Activated CD4-positive, alpha-beta T cell treated with anti-CD3 and anti-CD28 coated beads for 36 hours (primary cell): ENCODE results near the gene RPTOR. TPM values are rescaled to one million over a fixed set of nuclear protein-coding genes. Genes with fewer than 3 reads are reported as not detected.
A peak's percentile ranks its signal among the peaks of the same experiment; 100 is the strongest.

Experiments
- ATAC-seq: fragments of 200-7000 bp; cut with Tn5 transposase; one replicate; pipeline ENCODE4 v1.10.0; 2021; ENCODE audit warnings: mild to moderate bottlenecking, moderate library complexity
- CTCF ChIA-PET: fragments of 350-600 bp; sonication (Branson Sonifier 250); formaldehyde crosslinking; loops from one replicate; lab custom pipeline; 2021; ENCODE audit warnings: antibody characterized with exemption; lab: Charles Lee
- POLR2A ChIA-PET: fragments of 350-600 bp; sonication (Branson Sonifier 250); formaldehyde crosslinking; loops from one replicate; lab custom pipeline; 2021; ENCODE audit warnings: antibody characterized with exemption, inconsistent platforms; lab: Charles Lee
- DNase-seq: peaks from one replicate; pipeline ENCODE4 v3.0.0-alpha.2; 2020
- H3K27ac Mint-ChIP-seq: one replicate; pipeline ENCODE4 v1.8.0; 2021; ENCODE audit warnings: mixed read lengths
- H3K27me3 Mint-ChIP-seq: one replicate; pipeline ENCODE4 v1.8.0; 2021; ENCODE audit warnings: mixed read lengths
- H3K36me3 Mint-ChIP-seq: one replicate; pipeline ENCODE4 v1.8.0; 2021; ENCODE audit warnings: low read depth, mixed read lengths
- H3K4me1 Mint-ChIP-seq: one replicate; pipeline ENCODE4 v1.8.0; 2021; ENCODE audit warnings: mixed read lengths
- H3K4me3 Mint-ChIP-seq: one replicate; pipeline ENCODE4 v1.8.0; 2021; ENCODE audit warnings: mild to moderate bottlenecking, moderate library complexity, mixed read lengths
- H3K9me3 Mint-ChIP-seq: one replicate; pipeline ENCODE4 v1.8.0; 2021; ENCODE audit warnings: low read depth, mixed read lengths
- intact Hi-C, 2 experiments: fragments of 100-400 bp; cut with DNase I in 1 of 2; cut with micrococcal nuclease in 1 of 2; formaldehyde crosslinking; loops; one replicate each; pipeline versions ENCODE4 v1.14.2 to v1.15.1; 2022 to 2024; cut with DNase I, micrococcal nuclease
- total RNA-seq, 2 experiments: library from RNA; stranded (reverse); gene quantifications; one replicate each; pipeline ENCODE4 v1.2.3, GENCODE V29; 2021

The RPTOR gene
- total RNA-seq, 2 experiments from 2014 or later = 48.6 to 58.1 TPM

- Mint-ChIP-seq H3K4me1 (peaks cover 7% of the 10 kb centered on the region), H3K36me3 (peaks cover 8% of the 10 kb centered on the region), H3K4me3 (no peak overlapping the region), H3K9me3 (no peaks in the 10 kb centered on the region), H3K27ac (no peak overlapping the region), H3K27me3 (no peaks in the 10 kb centered on the region)
- intact Hi-C loops = no loop called here
- ATAC-seq = no peak
- DNase-seq = no peak
- ChIA-PET CTCF (interaction anchor here (0.6 kb wide), 1 partner anchor 37 kb away, joined by 4 read pairs; no protein-coding TSS in a partner anchor), POLR2A (no interaction called here)
These were observed 295.3 kb downstream of the RPTOR start for GRCh38 chr17:80839970-80840369.

DNA sequence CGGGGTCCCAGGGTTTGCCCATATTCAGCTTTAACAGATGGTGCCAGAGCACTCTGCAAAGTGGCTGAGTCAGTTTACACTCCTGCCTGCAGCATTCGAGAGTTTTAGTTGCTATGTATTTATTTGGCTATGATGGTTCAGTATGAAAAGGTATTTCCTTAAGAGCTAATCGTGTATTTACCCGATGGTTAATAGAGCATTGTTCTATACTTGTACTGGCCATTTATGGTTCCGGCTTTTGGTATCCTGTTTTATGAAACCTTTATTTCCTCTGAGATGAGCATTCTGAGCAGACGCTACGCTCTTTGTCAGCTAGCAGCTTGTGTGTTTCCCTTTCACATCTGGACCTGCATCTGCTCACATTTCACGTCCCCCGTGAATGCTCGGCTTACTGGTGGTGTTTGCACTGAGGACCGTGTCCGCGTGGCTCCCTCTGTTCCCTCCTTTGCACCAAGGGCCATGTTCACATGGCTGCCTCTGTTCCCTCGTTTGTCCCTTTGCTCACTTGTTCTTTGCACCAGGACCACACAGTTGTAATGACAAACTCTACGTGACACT is 297.9 kb downstream of the RPTOR start:
- Mint-ChIP-seq H3K4me3 (no peak overlapping the region), H3K27me3 (no peaks in the 10 kb centered on the region), H3K4me1 (peaks cover 26% of the 10 kb centered on the region), H3K27ac (peak overlapping the region; percentile 42), H3K9me3 (no peaks in the 10 kb centered on the region), H3K36me3 (peaks cover 24% of the 10 kb centered on the region)
- ATAC-seq = no peak
- ChIA-PET POLR2A (no interaction called here), CTCF (no interaction called here)
- intact Hi-C loops = no loop called here
- DNase-seq = no peak

GRCh38 chr17:80843741-80844156 is 299.1 kb downstream of the RPTOR start:
- H3K27ac Mint-ChIP-seq = no peak overlapping the region
- CTCF ChIA-PET = interaction anchor here (1.1 kb wide), 1 partner anchor 69 kb away, joined by 5 read pairs; no protein-coding TSS in a partner anchor
- intact Hi-C loops = no loop called here
- no peak overlapping the region for H3K4me3 Mint-ChIP-seq
- H3K27me3 Mint-ChIP-seq = no peaks in the 10 kb centered on the region
- DNase-seq (no peak), ATAC-seq (no peak)
- no peaks in the 10 kb centered on the region for H3K9me3 Mint-ChIP-seq
- POLR2A ChIA-PET = no interaction called here
- H3K4me1 Mint-ChIP-seq = peaks cover 38% of the 10 kb centered on the region
- peaks cover 36% of the 10 kb centered on the region for H3K36me3 Mint-ChIP-seq

GRCh38 chr17:80844418-80844990 is 299.9 kb downstream of the RPTOR start:
- peaks cover 42% of the 10 kb centered on the region for H3K36me3 Mint-ChIP-seq
- ATAC-seq (no peak), DNase-seq (no peak)
- intact Hi-C loops = no loop called here
- POLR2A ChIA-PET = no interaction called here
- CTCF ChIA-PET = interaction anchor here (1.1 kb wide), 1 partner anchor 70 kb away, joined by 5 read pairs; no protein-coding TSS in a partner anchor
- no peaks in the 10 kb centered on the region for H3K27me3 Mint-ChIP-seq
- H3K4me1 Mint-ChIP-seq = peaks cover 42% of the 10 kb centered on the region
- no peak overlapping the region for H3K27ac Mint-ChIP-seq
- H3K9me3 Mint-ChIP-seq = no peaks in the 10 kb centered on the region
- no peak overlapping the region for H3K4me3 Mint-ChIP-seq

- CTCF ChIA-PET = no interaction called here
- H3K36me3 Mint-ChIP-seq = peaks cover 46% of the 10 kb centered on the region
These were observed 300.6 kb downstream of the RPTOR start for GRCh38 chr17:80845069-80845862.

GRCh38 chr17:80845863-80846671 is 301.4 kb downstream of the RPTOR start:
- POLR2A ChIA-PET = no interaction called here
- no peaks in the 10 kb centered on the region for H3K9me3 Mint-ChIP-seq
- H3K27me3 Mint-ChIP-seq = no peaks in the 10 kb centered on the region
- DNase-seq (no peak), ATAC-seq (no peak)
- H3K36me3 Mint-ChIP-seq = peaks cover 50% of the 10 kb centered on the region
- peak overlapping the region; percentile 93 for H3K27ac Mint-ChIP-seq
- intact Hi-C loops = no loop called here
- CTCF ChIA-PET = interaction anchor here (1.3 kb wide), 1 partner anchor 271 kb away, joined by 5 read pairs; no protein-coding TSS in a partner anchor
- peaks cover 49% of the 10 kb centered on the region for H3K4me1 Mint-ChIP-seq
- H3K4me3 Mint-ChIP-seq = no peak overlapping the region

More at GRCh38 chr17:80845069-80845862, 300.6 kb downstream of the RPTOR start:
- no peak for DNase-seq
- Mint-ChIP-seq H3K27me3 (no peaks in the 10 kb centered on the region), H3K4me3 (no peak overlapping the region), H3K27ac (peak overlapping the region; percentile 7), H3K4me1 (peaks cover 44% of the 10 kb centered on the region), H3K9me3 (no peaks in the 10 kb centered on the region)
- ATAC-seq = no peak
- POLR2A ChIA-PET = no interaction called here
- intact Hi-C loops = no loop called here

- Mint-ChIP-seq H3K27me3 (no peaks in the 10 kb centered on the region), H3K27ac (peak overlapping the region; percentile 93), H3K9me3 (no peaks in the 10 kb centered on the region), H3K36me3 (peaks cover 51% of the 10 kb centered on the region), H3K4me1 (peaks cover 49% of the 10 kb centered on the region), H3K4me3 (peak overlapping the region; percentile 32)
- DNase-seq (no peak), ATAC-seq (peak; percentile 5)
- POLR2A ChIA-PET = interaction anchor here (0.6 to 2.2 kb wide), 2 partner anchors 10 to 190 kb away, joined by 7 to 8 read pairs; no protein-coding TSS in a partner anchor
- CTCF ChIA-PET = interaction anchor here (0.6 to 1.3 kb wide), 2 partner anchors 14 to 271 kb away, joined by 4 to 5 read pairs; no protein-coding TSS in a partner anchor
- intact Hi-C loops = no loop called here
These were observed 302.3 kb downstream of the RPTOR start for GRCh38 chr17:80846932-80847331.

DNA sequence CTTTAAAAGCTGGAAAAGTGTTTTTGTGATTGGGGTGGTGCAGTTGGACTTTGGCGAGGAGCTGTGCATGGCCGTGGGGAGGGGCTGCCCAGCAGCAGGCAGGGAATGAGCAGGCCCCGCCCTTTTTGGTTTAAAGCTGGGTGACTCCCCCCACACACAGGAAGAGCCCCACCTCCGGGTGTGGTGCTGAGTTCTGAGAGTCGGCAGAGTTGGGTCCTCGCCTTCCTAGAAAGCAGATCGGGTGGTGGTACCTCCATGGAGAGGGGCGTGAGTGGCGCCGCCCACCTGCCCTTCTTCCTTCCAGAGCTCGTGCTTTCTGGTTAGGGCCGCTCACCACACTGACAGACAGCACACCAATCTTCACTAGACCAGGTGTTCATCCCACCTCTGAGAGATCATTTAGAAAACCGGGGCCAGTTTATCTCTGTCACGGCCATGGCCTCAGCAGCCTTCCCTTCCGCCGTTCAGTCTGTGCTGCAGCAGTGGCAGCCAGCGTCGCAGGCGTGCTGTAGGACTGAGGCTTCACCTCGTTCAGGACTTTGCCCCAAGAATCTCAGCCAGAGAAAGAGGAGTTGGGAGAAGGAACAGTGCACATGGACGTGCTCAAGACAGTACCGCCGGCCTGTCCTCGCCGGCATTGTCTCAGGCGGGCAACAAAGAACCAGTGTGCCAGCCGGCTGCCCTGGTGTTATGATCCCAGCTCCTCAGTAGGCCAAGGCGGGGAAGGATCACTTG is 303.0 kb downstream of the RPTOR start:
- H3K9me3 Mint-ChIP-seq = no peaks in the 10 kb centered on the region
- peak; percentile 87 for ATAC-seq
- DNase-seq = peak; percentile 71
- H3K27ac Mint-ChIP-seq = peak overlapping the region; percentile 93
- intact Hi-C loops = no loop called here
- H3K27me3 Mint-ChIP-seq = no peaks in the 10 kb centered on the region
- CTCF ChIA-PET = interaction anchor here (0.6 to 1.1 kb wide), 2 partner anchors 15 to 29 kb away, joined by 4 read pairs; no protein-coding TSS in a partner anchor
- H3K4me3 Mint-ChIP-seq = peak overlapping the region; percentile 32
- peaks cover 58% of the 10 kb centered on the region for H3K36me3 Mint-ChIP-seq
- peaks cover 49% of the 10 kb centered on the region for H3K4me1 Mint-ChIP-seq
- POLR2A ChIA-PET = interaction anchor here (0.6 to 2.2 kb wide), 2 partner anchors 9 to 191 kb away, joined by 7 to 8 read pairs; no protein-coding TSS in a partner anchor

GRCh38 chr17:80848449-80849102 is 303.9 kb downstream of the RPTOR start:
- ATAC-seq (no peak), DNase-seq (no peak)
- no peak overlapping the region for H3K4me3 Mint-ChIP-seq
- ChIA-PET CTCF (interaction anchor here (1.1 kb wide), 1 partner anchor 30 kb away, joined by 4 read pairs; no protein-coding TSS in a partner anchor), POLR2A (interaction anchor here (2.2 kb wide), 1 partner anchor 8 kb away, joined by 8 read pairs; no protein-coding TSS in a partner anchor)
- no peaks in the 10 kb centered on the region for H3K27me3 Mint-ChIP-seq
- intact Hi-C loops = no loop called here
- H3K36me3 Mint-ChIP-seq = peaks cover 58% of the 10 kb centered on the region
- no peaks in the 10 kb centered on the region for H3K9me3 Mint-ChIP-seq
- H3K4me1 Mint-ChIP-seq = peaks cover 49% of the 10 kb centered on the region
- peak overlapping the region; percentile 93 for H3K27ac Mint-ChIP-seq

GRCh38 chr17:80849119-80849518 is 304.5 kb downstream of the RPTOR start:
- intact Hi-C loops = no loop called here
- H3K4me3 Mint-ChIP-seq = no peak overlapping the region
- DNase-seq = no peak
- no peaks in the 10 kb centered on the region for H3K9me3 Mint-ChIP-seq
- ChIA-PET POLR2A (no interaction called here), CTCF (no interaction called here)
- H3K36me3 Mint-ChIP-seq = peaks cover 58% of the 10 kb centered on the region
- H3K27ac Mint-ChIP-seq = peak overlapping the region; percentile 58
- ATAC-seq = no peak
- no peaks in the 10 kb centered on the region for H3K27me3 Mint-ChIP-seq
- peaks cover 49% of the 10 kb centered on the region for H3K4me1 Mint-ChIP-seq
